GM12878 (cell line): ENCODE results near the gene PRKCI. TPM values are rescaled to one million over a fixed set of nuclear protein-coding genes. Genes with fewer than 3 reads are reported as not detected.
"Not testable (repeated sequence)": the region's sequence is repeated elsewhere in the genome, so short reads cannot be mapped to it uniquely, and the experiment has no call there.

Source experiments
- ATAC-seq: fragments of 200-7000 bp; cut with Tn5 transposase; 3 replicates; pipeline ENCODE4 v1.9.1; 2020; ENCODE audit warnings: mild to moderate bottlenecking, moderate library complexity
- BruUV-seq: library from RNA; stranded (reverse); fragments of 400-500 nt; replicated peaks from 2 replicates; lab custom pipeline; 2021; lab: Mats Ljungman, UMichigan
- CTCF ChIA-PET: fragments of 300-600 bp; sonication (Branson Sonifier 250); formaldehyde crosslinking; extraction: SDS; loops from one replicate; lab custom pipeline; 2021; ENCODE audit warnings: inconsistent platforms; lab: Yijun Ruan, JAX
- POLR2A ChIA-PET: fragments of 350-600 bp; formaldehyde crosslinking; extraction: SDS; loops from one replicate; lab custom pipeline; 2021; ENCODE audit warnings: inconsistent platforms; lab: Charles Lee
- RAD21 ChIA-PET: fragments of 300-600 bp; sonication (Branson Sonifier 250); formaldehyde crosslinking; loops from one replicate; lab custom pipeline; 2023; ENCODE audit warnings: antibody characterized with exemption; ENCODE audit not compliant: unreplicated experiment; lab: Charles Lee
- SMC1A ChIA-PET: fragments of 300-600 bp; sonication (Branson Sonifier 250); formaldehyde crosslinking; loops from one replicate; lab custom pipeline; 2023; ENCODE audit not compliant: unreplicated experiment, uncharacterized antibody; lab: Charles Lee
- DNase-seq: peaks from one replicate; pipeline ENCODE4 v3.0.0-alpha.2; 2011; ENCODE audit warnings: low read depth, low spot score
- FAIRE-seq: peaks from 3 replicates; lab custom pipeline; 2011; peaks lifted over from hg19 to GRCh38; lab: Jason Lieb, UNC
- H2AFZ ChIP-seq: 2 replicates; pipeline ENCODE4 v1.6.0; 2011; ENCODE audit warnings: low read depth, low read length, control low read depth; ENCODE audit not compliant: control insufficient read depth
- H3K27ac ChIP-seq: 2 replicates; pipeline ENCODE4 v1.5.1; 2011; ENCODE audit warnings: control low read depth; ENCODE audit not compliant: control insufficient read depth, insufficient read depth
- H3K27me3 ChIP-seq, 2 experiments: replicated peaks in 1 of 2; 2 replicates each; pipeline versions ENCODE4 v1.6.0 to v1.6.1; 2011; ENCODE audit warnings: low read length in 1 of 2; ENCODE audit not compliant: control insufficient read depth in 2 of 2, insufficient read depth in 2 of 2
- H3K36me3 ChIP-seq, 2 experiments: 2 replicates each; pipeline ENCODE4 v1.5.1; 2011; ENCODE audit warnings: low read length in 1 of 2; ENCODE audit not compliant: control insufficient read depth in 2 of 2, insufficient read depth in 2 of 2
- H3K4me1 ChIP-seq: 2 replicates; pipeline ENCODE4 v1.6.1; 2011; ENCODE audit warnings: mild to moderate bottlenecking, low read length, moderate library complexity, mixed read lengths; ENCODE audit not compliant: control insufficient read depth, insufficient read depth
- H3K4me2 ChIP-seq: 2 replicates; pipeline ENCODE4 v1.6.0; 2011; ENCODE audit warnings: control low read depth; ENCODE audit not compliant: control insufficient read depth, insufficient read depth
- H3K4me3 ChIP-seq: fragments of 200-600 bp; sonication (generic); 2 replicates; pipeline ENCODE4 v1.5.1; 2016
- H3K79me2 ChIP-seq: 2 replicates; pipeline ENCODE4 v1.6.0; 2011; ENCODE audit warnings: low read length; ENCODE audit not compliant: control insufficient read depth, insufficient read depth
- H3K9ac ChIP-seq: 2 replicates; pipeline ENCODE4 v1.8.0; 2011; ENCODE audit warnings: low read length, control low read depth, mixed read lengths; ENCODE audit not compliant: control insufficient read depth, insufficient read depth
- H3K9me3 ChIP-seq: replicated peaks from 3 replicates; pipeline ENCODE4 v1.5.1; 2011; ENCODE audit warnings: mild to moderate bottlenecking, low read length; ENCODE audit not compliant: control insufficient read depth, insufficient read depth
- H4K20me1 ChIP-seq: 2 replicates; pipeline ENCODE4 v1.6.0; 2011; ENCODE audit not compliant: control insufficient read depth, insufficient read depth
- CUX1 ChIP-seq: IDR thresholded peaks from 2 replicates; pipeline ENCODE4 v1.6.1; 2012; ENCODE audit warnings: improper control_type of control experiment, low read depth, low read length; ENCODE audit not compliant: insufficient replicate concordance
- ELK1 ChIP-seq: IDR thresholded peaks from 2 replicates; pipeline ENCODE4 v1.6.1; 2012; ENCODE audit warnings: low read depth, low read length, improper control_type of control experiment
- HDAC2 ChIP-seq: fragments of 200-600 bp; sonication (generic); IDR thresholded peaks from 2 replicates; pipeline ENCODE4 v1.6.1; 2017
- KLF5 ChIP-seq: fragments of 450-650 bp; IDR thresholded peaks from 2 replicates; pipeline ENCODE4 v1.6.1; 2014; ENCODE audit warnings: mild to moderate bottlenecking; ENCODE audit not compliant: partially characterized antibody
- RBBP5 ChIP-seq: fragments of 200-600 bp; sonication (generic); conservative IDR thresholded peaks from 2 replicates; pipeline ENCODE4 v1.6.1; 2016
- SMC3 ChIP-seq: IDR thresholded peaks from 2 replicates; pipeline ENCODE4 v1.6.1; 2011; ENCODE audit warnings: low read length, improper control_type of control experiment, borderline replicate concordance
- TCF7 ChIP-seq: IDR thresholded peaks from 2 replicates; pipeline ENCODE4 v1.6.1; 2014; ENCODE audit warnings: antibody characterized with exemption, borderline replicate concordance
- WGBS: methylation state at CpG from one replicate; pipeline ENCODE4 v1.1.6; 2016; ENCODE audit warnings: low lambda C conversion rate; ENCODE audit not compliant: insufficient replicate concordance, insufficient coverage; ENCODE audit errors: missing lambda C conversion rate; 5-methylcytosine and 5-hydroxymethylcytosine counted together
- in situ Hi-C: fragments of 300-500 bp; cut with MboI; formaldehyde crosslinking; loops from 9 replicates; pipeline ENCODE4 v1.14.3; 2018; ENCODE audit warnings: mixed read lengths
- intact Hi-C: fragments of 100-400 bp; cut with micrococcal nuclease; formaldehyde crosslinking; loops from one replicate; pipeline ENCODE4 v1.14.2; 2022; ENCODE audit not compliant: unreplicated experiment
- polyA plus RNA-seq, 11 experiments: library from polyadenylated mRNA; depleted of rRNA in 4 of 11; unstranded in 6 of 11; stranded (reverse) in 5 of 11; fragments of >200 nt; fragmentation: Nextera tagmentation in 4 of 11; fragmentation: Illumina TruSeq in 1 of 11; extraction: Ambion mirVana in 4 of 11; extraction: Trizol in 1 of 11; gene quantifications; 1 replicate in 1 of 11; 2 replicates in 10 of 11; pipeline versions ENCODE4 v1.2.1 to v1.2.3, GENCODE V29; 2011 to 2016; ENCODE audit warnings: inconsistent platforms in 2 of 11, missing spikeins in 2 of 11, low read depth in 1 of 11
- total RNA-seq, 4 experiments: library from RNA; depleted of rRNA in 3 of 4; stranded (reverse); fragments of >200 nt in 3 of 4; fragmentation: Illumina TruSeq in 1 of 4; extraction: Trizol in 1 of 4; gene quantifications; 2 replicates each; pipeline versions ENCODE4 v1.2.1 to v1.2.3, GENCODE V29; 2013 to 2021

PRKCI gene
- total and polyA plus RNA-seq, 10 of the 15 experiments (the other 5 are each of a cell fraction or from before 2014, with no cell fraction given): 3.5 to 15.4 (median 11.8) TPM

- H3K27me3 ChIP-seq, H4K20me1 ChIP-seq, intact Hi-C loops, ATAC-seq, H3K4me2 ChIP-seq, H3K79me2 ChIP-seq, BruUV-seq, in situ Hi-C loops, H3K9me3 ChIP-seq, H3K4me1 ChIP-seq, H3K36me3 ChIP-seq, H2AFZ ChIP-seq, RAD21 ChIA-PET, H3K4me3 ChIP-seq, DNase-seq, FAIRE-seq, H3K9ac ChIP-seq, H3K27ac ChIP-seq: not testable (repeated sequence)
- SMC1A ChIA-PET: interaction anchor here (0.6 to 1.2 kb wide), 2 partner anchors 14 to 75 kb away, joined by 3 to 4 read pairs; no protein-coding TSS in a partner anchor
- CTCF ChIA-PET: interaction anchor here (0.9 to 1.1 kb wide), 2 partner anchors 16 to 20 kb away, joined by 3 read pairs; no protein-coding TSS in a partner anchor
- 90% methylated on average over 10 of the region's 10 CpGs for WGBS
- POLR2A ChIA-PET: interaction anchor here (0.6 to 0.9 kb wide), 3 partner anchors 67 to 265 kb away, joined by 3 to 6 read pairs (median 3); no protein-coding TSS in a partner anchor
These were observed 55.1 kb downstream of the PRKCI start for GRCh38 chr3:170277311-170277710.

GRCh38 chr3:170277833-170278580 lies 55.8 kb downstream of the PRKCI start:
- no peak overlapping the region; the same call in 1 of the 2 replicates for H3K27ac ChIP-seq
- no peaks in the 10 kb centered on the region for H3K4me1 ChIP-seq
- 0 out of 2 replicates have a peak overlapping the region, but pooled peaks have one; percentile 0 for H3K4me2 ChIP-seq
- DNase-seq (no peak), ATAC-seq (no peak), FAIRE-seq (no peak)
- H3K4me3 ChIP-seq: no peak overlapping the region
- CTCF ChIA-PET: interaction anchor here (1.1 to 1.2 kb wide), 2 partner anchors 14 to 17 kb away, joined by 3 to 4 read pairs; no protein-coding TSS in a partner anchor
- no peak overlapping the region for H3K9ac ChIP-seq
- H3K79me2 ChIP-seq: no peaks in the 10 kb centered on the region
- H3K9me3 ChIP-seq: no peaks in the 10 kb centered on the region
- peak overlapping the region; percentile 19; the same call in 1 of the 2 replicates for H2AFZ ChIP-seq
- BruUV-seq: no TSS peak
- in situ Hi-C loops: no loop called here
- 78% methylated on average over 5 of the region's 5 CpGs for WGBS
- no peaks in the 10 kb centered on the region; a peak in 1 of 4 replicates for H3K36me3 ChIP-seq
- intact Hi-C loops: no loop called here
- H4K20me1 ChIP-seq: no peaks in the 10 kb centered on the region
- POLR2A ChIA-PET: interaction anchor here (0.9 kb wide), 1 partner anchor 66 kb away, joined by 6 read pairs; no protein-coding TSS in a partner anchor
- H3K27me3 ChIP-seq: no peaks in the 10 kb centered on the region
- SMC1A ChIA-PET: interaction anchor here (0.7 to 1.4 kb wide), 4 partner anchors 14 to 453 kb away, joined by 3 to 4 read pairs (median 3); no protein-coding TSS in a partner anchor
- RAD21 ChIA-PET: no interaction called here
- TF ChIP-seq SMC3: no peak
- TF ChIP-seq ELK1: no peak
- no peak for TF ChIP-seq TCF7
- no peak for TF ChIP-seq KLF5
- no peak for TF ChIP-seq HDAC2
- TF ChIP-seq CUX1: no peak
- no peak for TF ChIP-seq RBBP5
